Keratinocyte (primary cell): Measurements from ENCODE around the gene CEP170B. TPM values are rescaled to one million over a fixed set of nuclear protein-coding genes. Genes with fewer than 3 reads are reported as not detected.

Experiments used
- DNase-seq: peaks from one replicate; pipeline ENCODE4 v3.0.0-alpha.2; 2011; ENCODE audit warnings: low read depth, missing footprints, low spot score
- FAIRE-seq: peaks from 2 replicates; lab custom pipeline; 2011; peaks lifted over from hg19 to GRCh38; lab: Jason Lieb, UNC
- H2AFZ ChIP-seq: 2 replicates; pipeline ENCODE4 v1.6.0; 2012; ENCODE audit warnings: low read length, control low read depth, inconsistent platforms; ENCODE audit not compliant: control insufficient read depth
- H3K27ac ChIP-seq: 2 replicates; pipeline ENCODE4 v1.5.1; 2011; ENCODE audit warnings: low read length; ENCODE audit not compliant: control insufficient read depth, insufficient read depth
- H3K27me3 ChIP-seq: 3 replicates; pipeline ENCODE4 v1.6.0; 2011; ENCODE audit warnings: low read length; ENCODE audit not compliant: control insufficient read depth, insufficient read depth; ENCODE audit errors: extremely low read depth
- H3K36me3 ChIP-seq, 2 experiments: 2 replicates in 1 of 2; 3 replicates in 1 of 2; pipeline ENCODE4 v1.5.1; 2011; ENCODE audit warnings: low read length in 2 of 2, mild to moderate bottlenecking in 1 of 2; ENCODE audit not compliant: control insufficient read depth in 2 of 2, insufficient read depth in 2 of 2; ENCODE audit errors: extremely low read depth in 1 of 2
- H3K4me1 ChIP-seq: 3 replicates; pipeline ENCODE4 v1.5.1; 2011; ENCODE audit warnings: low read length; ENCODE audit not compliant: control insufficient read depth, insufficient read depth; ENCODE audit errors: extremely low read depth
- H3K4me2 ChIP-seq: 3 replicates; pipeline ENCODE4 v1.6.0; 2011; ENCODE audit warnings: low read depth, low read length; ENCODE audit not compliant: control insufficient read depth, insufficient read depth; ENCODE audit errors: extremely low read depth
- H3K4me3 ChIP-seq, 3 experiments: fragments of 200-600 bp in 1 of 3; sonication (generic) in 1 of 3; 2 replicates in 2 of 3; 3 replicates in 1 of 3; pipeline ENCODE4 v1.5.1; 2011 to 2016; ENCODE audit warnings: low read length in 3 of 3, mild to moderate bottlenecking in 3 of 3, control low read depth in 2 of 3, inconsistent platforms in 1 of 3, low read depth in 1 of 3, mixed read lengths in 1 of 3, mixed run types in 1 of 3, moderate library complexity in 1 of 3; ENCODE audit not compliant: control insufficient read depth in 2 of 3, insufficient read depth in 2 of 3; ENCODE audit errors: extremely low read depth in 1 of 3
- H3K79me2 ChIP-seq: 2 replicates; pipeline ENCODE4 v1.6.0; 2012; ENCODE audit warnings: low read length; ENCODE audit not compliant: control insufficient read depth, insufficient read depth
- H3K9ac ChIP-seq: 3 replicates; pipeline ENCODE4 v1.6.0; 2011; ENCODE audit warnings: low read length; ENCODE audit not compliant: control insufficient read depth, insufficient read depth; ENCODE audit errors: extremely low read depth
- H3K9me1 ChIP-seq: 3 replicates; pipeline ENCODE4 v1.6.0; 2011; ENCODE audit warnings: low read length; ENCODE audit not compliant: control insufficient read depth, insufficient read depth; ENCODE audit errors: extremely low read depth
- H3K9me3 ChIP-seq: 2 replicates; pipeline ENCODE4 v1.5.1; 2012; ENCODE audit warnings: low read depth, low read length; ENCODE audit not compliant: control insufficient read depth
- H4K20me1 ChIP-seq: 3 replicates; pipeline ENCODE4 v1.6.0; 2011; ENCODE audit warnings: low read length; ENCODE audit not compliant: control insufficient read depth, insufficient read depth; ENCODE audit errors: extremely low read depth
- CTCF ChIP-seq, 3 experiments: IDR thresholded peaks in 1 of 3; conservative IDR thresholded peaks in 1 of 3; optimal IDR thresholded peaks in 1 of 3; 2 replicates in 2 of 3; 3 replicates in 1 of 3; pipeline versions ENCODE3 to v1.5.1; 2011; ENCODE audit warnings: low read length in 3 of 3, mild to moderate bottlenecking in 3 of 3, moderate library complexity in 2 of 3, control low read depth in 1 of 3, inconsistent platforms in 1 of 3; ENCODE audit not compliant: insufficient read depth in 2 of 3; ENCODE audit errors: extremely low read depth in 1 of 3
- EZH2 ChIP-seq: IDR thresholded peaks from one replicate; pipeline ENCODE4 v1.6.1; 2012; ENCODE audit warnings: inconsistent platforms, mild to moderate bottlenecking, low read length, moderate library complexity
- dilution Hi-C: fragments of 300-500 bp; cut with MboI; formaldehyde crosslinking; loops from one replicate; pipeline ENCODE4 v1.7.0; 2020; ENCODE audit warnings: low sequenced_read_pairs; ENCODE audit not compliant: extremely low pct_ligation_motif_present
- polyA plus RNA-seq, 5 experiments: library from polyadenylated mRNA; depleted of rRNA in 3 of 5; stranded (reverse) in 3 of 5; stranded (forward) in 1 of 5; unstranded in 1 of 5; fragments of >200 nt; gene quantifications; 1 replicate in 1 of 5; 2 replicates in 3 of 5; 3 replicates in 1 of 5; pipeline versions ENCODE4 v1.2.1 to v1.2.3, GENCODE V29; 2011 to 2012; ENCODE audit warnings: missing spikeins in 2 of 5, low read depth in 1 of 5, low replicate concordance in 1 of 5

CEP170B gene
- polyA plus RNA-seq, 1 donor (not counting 4 experiments of a cell fraction or from before 2014, with no cell fraction given), result 8.7 TPM

DNA sequence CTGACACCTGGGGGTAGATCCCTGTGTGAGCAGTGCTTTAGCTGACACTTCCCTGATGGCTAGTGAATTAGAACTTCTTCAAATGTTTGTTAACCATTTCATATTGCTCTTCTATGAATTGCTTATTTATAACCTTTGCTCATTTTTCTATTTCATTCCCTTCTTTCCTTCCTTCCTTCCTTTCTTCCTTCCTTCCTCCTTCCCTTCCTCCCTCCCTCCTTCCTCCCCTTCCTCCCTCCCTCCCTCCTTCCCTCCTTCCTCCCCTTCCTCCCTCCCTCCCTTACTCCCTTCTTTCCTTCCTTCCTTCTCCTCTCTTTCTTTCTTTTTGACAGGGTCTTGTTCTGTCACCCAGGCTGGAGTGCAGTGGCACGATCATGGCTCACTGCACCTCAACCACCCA, 23.3 kb upstream of the CEP170B start:
- Histone ChIP-seq H2AFZ (no peak overlapping the region), H3K27me3 (peaks cover 34% of the 10 kb centered on the region), H3K9me1 (no peaks in the 10 kb centered on the region), H3K79me2 (no peaks in the 10 kb centered on the region), H3K4me1 (peaks cover 8% of the 10 kb centered on the region), H3K36me3 (no peaks in the 10 kb centered on the region), H3K9ac (no peak overlapping the region), H3K4me3 (no peak overlapping the region), H3K4me2 (no peak overlapping the region), H3K27ac (no peak overlapping the region), H4K20me1 (no peaks in the 10 kb centered on the region), H3K9me3 (no peaks in the 10 kb centered on the region)
- TF ChIP-seq EZH2 (no peak), CTCF (optimal IDR thresholded peaks at IDR 0.05 in 1 of 3, IDR thresholded peaks at IDR 0.05 in 1 of 3, conservative IDR thresholded peaks at IDR 0.05 in 1 of 3; ENCODE audit: extremely low read depth in 1 of 3, insufficient read depth in 2 of 3, low read length in 3 of 3) (no peak)
- dilution Hi-C loops, result no loop called here
- FAIRE-seq (no peak), DNase-seq (no peak)

GRCh38 chr14:104843006-104843405, 22.1 kb upstream of the CEP170B start:
- Histone ChIP-seq H3K9me1 (no peaks in the 10 kb centered on the region), H3K4me1 (peaks cover 8% of the 10 kb centered on the region), H2AFZ (no peak overlapping the region), H3K79me2 (no peaks in the 10 kb centered on the region), H3K36me3 (no peaks in the 10 kb centered on the region), H3K9ac (no peak overlapping the region), H3K27ac (no peak overlapping the region), H3K4me3 (no peak overlapping the region), H3K9me3 (no peaks in the 10 kb centered on the region), H3K27me3 (peaks cover 34% of the 10 kb centered on the region), H3K4me2 (no peak overlapping the region), H4K20me1 (no peaks in the 10 kb centered on the region)
- no peak for DNase-seq
- FAIRE-seq, result no peak
- dilution Hi-C loops, result no loop called here
- no peak for TF ChIP-seq CTCF (optimal IDR thresholded peaks at IDR 0.05 in 1 of 3, IDR thresholded peaks at IDR 0.05 in 1 of 3, conservative IDR thresholded peaks at IDR 0.05 in 1 of 3; ENCODE audit: extremely low read depth in 1 of 3, insufficient read depth in 2 of 3, low read length in 3 of 3)
- no peak for TF ChIP-seq EZH2
